Right cardiac atrium (tissue), 5 donors: ENCODE measurements around the gene FAM118B. TPM values are rescaled to one million over a fixed set of nuclear protein-coding genes. Genes with fewer than 3 reads are reported as not detected.

Experiments
- ATAC-seq, 2 donors: fragments of 200-7000 bp; cut with Tn5 transposase; one replicate each; pipeline versions ENCODE4 v1.8.0 to v1.9.1; 2020; ENCODE audit warnings: moderate library complexity in 2 of 2, mild to moderate bottlenecking in 1 of 2
- DNase-seq, 3 donors: peaks; one replicate each; pipeline ENCODE4 v3.0.0-alpha.2; 2020
- H3K27ac ChIP-seq: one replicate; pipeline ENCODE4 v1.5.1; 2013; ENCODE audit warnings: mild to moderate bottlenecking, low read length, control low read depth, moderate library complexity
- H3K27me3 ChIP-seq: one replicate; pipeline ENCODE4 v1.6.1; 2013; ENCODE audit not compliant: control insufficient read depth, insufficient read depth
- H3K4me1 ChIP-seq: one replicate; pipeline ENCODE4 v1.6.1; 2013; ENCODE audit warnings: low read length; ENCODE audit not compliant: control insufficient read depth, insufficient read depth
- H3K4me3 ChIP-seq: one replicate; pipeline ENCODE4 v1.5.1; 2013; ENCODE audit warnings: low read length, control low read depth
- H3K9me3 ChIP-seq: one replicate; pipeline ENCODE4 v1.6.1; 2013; ENCODE audit warnings: low read length; ENCODE audit not compliant: control insufficient read depth
- WGBS: extraction: QIAGEN DNeasy Blood & Tissue Kit; methylation state at CpG from one replicate; pipeline ENCODE4 v1.1.7; 2013; 5-methylcytosine and 5-hydroxymethylcytosine counted together
- intact Hi-C, 4 donors: fragments of 100-400 bp; cut with DNase I; formaldehyde crosslinking; loops; one replicate each; pipeline versions ENCODE4 v1.11.0 to v1.14.0; 2022 to 2023
- polyA plus RNA-seq: library from polyadenylated mRNA; stranded (reverse); fragments of 200-250 nt; gene quantifications from one replicate; pipeline ENCODE4 v1.2.3, GENCODE V29; 2013
- total RNA-seq, 4 donors: library from RNA; stranded (reverse); fragmentation: NEBNext Ultra II Directional; extraction: Animal tissue kit (Norgen Biotek cat#: 25700); gene quantifications; one replicate each; pipeline ENCODE4 v1.2.1, GENCODE V29; 2021
- donor health status: healthy with polysubstance abuse.
- donor health status: DM: no; HTN: yes; CAD: no.
- donor health status: DM: no; HTN: no; CAD: no.
- donor health status: DM: no; HTN: yes; CAD: no; lungs with severe emphysema.
- donor health status: DM: yes; HTN: yes; CAD: no.

Gene FAM118B
- total and polyA plus RNA-seq, 5 donors: 12.7 to 20.5 (median 16.5) TPM

DNA sequence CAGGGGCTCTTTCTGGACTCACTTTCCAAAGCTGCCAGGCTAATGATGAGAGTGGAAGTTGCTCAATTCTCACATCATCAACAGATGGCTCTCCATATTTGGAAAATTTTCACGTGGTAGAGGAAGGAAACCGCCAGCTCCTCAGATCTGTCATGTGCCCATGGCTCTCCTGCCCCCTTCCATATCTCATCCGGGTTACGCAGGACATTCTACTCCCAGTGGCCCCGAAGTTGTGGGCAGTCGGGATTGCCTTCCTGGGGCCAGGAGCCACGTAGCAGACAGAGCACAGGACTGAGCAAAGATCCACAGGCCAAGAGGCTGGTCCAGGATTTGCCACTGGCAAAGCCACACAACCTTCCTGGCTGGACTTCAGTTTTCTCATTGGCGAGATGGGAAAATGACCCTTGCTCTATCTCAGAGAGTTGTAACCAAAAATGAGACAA lies 39.0 kb upstream of the FAM118B start:
- H3K27ac ChIP-seq: no peak overlapping the region
- H3K27me3 ChIP-seq: no peaks in the 10 kb centered on the region
- intact Hi-C loops: no loop called here
- no peak for DNase-seq
- WGBS: 65% methylated on average over 8 of the region's 8 CpGs
- peaks cover 3% of the 10 kb centered on the region for H3K4me1 ChIP-seq
- ATAC-seq: no peak
- H3K4me3 ChIP-seq: no peak overlapping the region
- no peaks in the 10 kb centered on the region for H3K9me3 ChIP-seq

DNA sequence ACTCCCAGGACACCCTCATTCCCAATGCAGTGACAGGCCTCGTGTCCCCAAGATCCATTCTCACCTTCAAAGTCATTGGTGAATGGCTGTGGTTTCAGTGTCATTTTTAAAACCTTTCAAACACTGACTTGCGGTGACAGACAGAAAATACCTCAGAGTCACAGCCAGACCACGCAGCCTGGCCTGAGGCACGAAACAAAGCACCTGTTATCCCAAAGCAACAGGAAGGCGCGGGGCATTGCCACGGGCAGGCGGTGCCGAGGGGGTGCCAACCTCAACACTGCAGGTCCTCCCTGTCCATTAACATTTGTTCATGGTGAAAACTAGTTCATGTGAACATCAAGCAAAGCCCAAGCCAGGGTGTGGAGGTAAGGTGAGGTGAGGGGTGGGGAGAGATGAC lies 38.3 kb upstream of the FAM118B start:
- DNase-seq (no peak), ATAC-seq (no peak)
- 92% methylated on average over 9 of the region's 9 CpGs for WGBS
- Histone ChIP-seq H3K4me3 (no peak overlapping the region), H3K9me3 (no peaks in the 10 kb centered on the region), H3K27ac (no peak overlapping the region), H3K4me1 (peaks cover 3% of the 10 kb centered on the region), H3K27me3 (no peaks in the 10 kb centered on the region)
- intact Hi-C loops: no loop called here

DNA sequence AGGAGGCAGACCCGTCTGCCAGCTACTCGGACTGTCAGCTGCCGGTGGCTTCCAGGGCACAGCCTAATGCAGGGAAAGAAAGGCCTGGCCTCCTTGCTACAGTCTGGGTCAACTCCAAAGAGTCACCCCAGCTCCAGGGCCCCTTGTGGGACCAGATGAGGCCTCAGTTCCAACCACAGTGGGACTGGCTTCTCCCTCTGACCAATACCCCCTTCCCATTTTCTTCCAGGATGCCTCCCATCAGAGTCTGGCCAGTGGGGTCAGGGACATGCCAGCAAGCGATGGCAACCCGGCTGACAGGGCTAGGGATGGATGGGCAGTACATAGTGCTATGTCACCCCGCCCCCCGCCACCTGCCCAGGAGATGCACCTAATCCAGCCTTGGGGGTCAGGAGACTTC lies 36.8 kb upstream of the FAM118B start:
- Histone ChIP-seq H3K27ac (no peak overlapping the region), H3K9me3 (no peaks in the 10 kb centered on the region), H3K27me3 (no peaks in the 10 kb centered on the region), H3K4me3 (no peak overlapping the region), H3K4me1 (peaks cover 3% of the 10 kb centered on the region)
- 85% methylated on average over 7 of the region's 7 CpGs for WGBS
- DNase-seq: no peak
- intact Hi-C loops: no loop called here
- ATAC-seq: no peak

DNA sequence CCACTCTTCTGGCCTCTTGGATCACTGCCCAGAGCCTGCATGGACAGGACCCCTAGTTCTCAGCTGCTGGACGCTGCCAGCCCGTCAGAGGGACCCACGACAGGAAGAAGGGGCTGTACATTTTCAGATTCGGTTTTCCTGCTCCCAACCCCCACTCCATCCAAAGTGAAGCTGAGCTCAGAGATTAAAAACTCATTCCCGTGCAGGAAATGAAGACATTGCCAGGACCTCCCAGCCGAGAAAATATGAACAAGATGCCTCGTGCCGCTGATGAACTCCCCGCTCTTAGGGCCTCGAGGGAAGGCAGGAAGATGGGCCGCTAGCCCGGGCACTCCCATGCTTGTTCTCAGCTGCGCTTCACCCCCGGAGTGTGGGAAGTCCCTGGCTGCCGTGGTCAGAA lies 36.2 kb upstream of the FAM118B start:
- ATAC-seq (peak; percentile 70), DNase-seq (peak; percentile 36 to 69 (median 68))
- intact Hi-C loops: no loop called here
- peaks cover 3% of the 10 kb centered on the region for H3K4me1 ChIP-seq
- H3K4me3 ChIP-seq: no peak overlapping the region
- no peak overlapping the region for H3K27ac ChIP-seq
- 21% methylated on average over 15 of the region's 15 CpGs for WGBS
- H3K9me3 ChIP-seq: no peaks in the 10 kb centered on the region
- H3K27me3 ChIP-seq: no peaks in the 10 kb centered on the region

DNA sequence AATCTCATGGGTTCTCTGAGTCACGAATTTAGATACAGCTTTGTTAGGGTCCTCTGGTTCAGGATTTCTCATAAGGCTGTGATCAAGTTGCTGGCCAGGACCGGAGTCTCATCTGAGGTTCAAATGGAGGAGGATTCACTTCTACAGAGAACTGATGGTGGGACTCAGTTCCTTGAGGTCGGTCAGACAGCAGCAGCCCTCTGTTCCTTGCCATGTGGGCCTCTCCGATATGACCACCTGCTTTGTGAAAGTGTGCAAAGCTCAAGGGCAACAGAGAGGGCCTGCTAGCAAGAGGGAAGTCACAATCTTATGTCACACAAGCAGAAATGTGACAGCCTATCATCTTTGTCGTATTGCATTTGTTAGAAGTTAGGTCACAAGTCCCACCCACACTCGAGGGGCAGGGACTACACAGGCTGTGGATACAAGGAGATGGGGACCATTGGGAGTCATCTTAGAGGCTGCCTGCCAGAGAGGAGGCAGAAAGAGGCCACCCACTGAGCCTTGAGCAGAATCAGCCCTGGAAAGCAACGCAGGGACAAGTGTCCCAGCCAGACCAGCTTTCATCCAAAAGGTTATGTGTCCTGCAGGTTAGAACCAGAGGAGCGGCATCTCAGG lies 34.6 kb upstream of the FAM118B start:
- no peaks in the 10 kb centered on the region for H3K27me3 ChIP-seq
- DNase-seq (no peak), ATAC-seq (no peak)
- no peak overlapping the region for H3K27ac ChIP-seq
- no peak overlapping the region for H3K4me3 ChIP-seq
- 81% methylated on average over 8 of the region's 8 CpGs for WGBS
- no peaks in the 10 kb centered on the region for H3K9me3 ChIP-seq
- H3K4me1 ChIP-seq: peaks cover 3% of the 10 kb centered on the region
- intact Hi-C loops: no loop called here

DNA sequence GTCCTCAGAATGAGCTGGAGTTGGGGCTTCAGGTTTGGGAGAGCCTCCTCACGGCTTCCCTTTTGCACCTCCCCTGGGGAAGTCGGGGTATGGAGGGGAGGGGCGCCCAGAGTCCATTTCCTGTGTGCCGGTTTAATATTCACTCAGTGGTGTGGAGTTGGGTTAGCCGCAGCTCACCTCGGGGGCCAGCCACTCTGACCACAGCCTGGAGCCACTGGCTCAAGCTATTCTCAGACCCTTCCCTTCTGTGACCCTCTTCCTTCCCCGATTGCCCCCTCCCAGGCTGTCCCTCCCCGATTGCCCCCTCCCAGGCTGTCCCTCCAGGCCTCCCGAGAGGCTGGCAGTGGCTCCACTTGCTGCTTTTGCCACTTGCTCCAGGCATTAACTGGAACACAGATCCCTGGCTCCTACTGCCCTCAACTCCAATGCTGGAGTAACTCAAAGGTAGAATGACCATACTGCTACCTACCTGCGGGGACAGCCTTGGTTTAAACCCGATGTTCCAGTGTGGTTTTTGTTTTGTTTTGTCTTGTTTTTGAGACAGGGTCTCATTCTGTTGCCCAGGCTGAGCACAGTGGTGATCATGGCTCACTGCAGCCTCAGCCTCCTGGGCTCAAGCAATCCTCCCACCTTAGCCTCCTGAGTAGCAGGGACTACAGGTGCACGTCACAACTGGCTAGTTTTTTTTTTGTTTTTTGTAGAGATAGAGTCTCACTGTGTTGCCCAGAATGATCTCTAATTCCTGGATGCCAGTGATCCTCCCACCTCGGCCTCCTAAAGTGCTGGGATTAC lies 29.4 kb upstream of the FAM118B start:
- H3K4me1 ChIP-seq: no peaks in the 10 kb centered on the region
- no peak overlapping the region for H3K4me3 ChIP-seq
- no peaks in the 10 kb centered on the region for H3K9me3 ChIP-seq
- H3K27me3 ChIP-seq: no peaks in the 10 kb centered on the region
- intact Hi-C loops: loop anchor here in 1 of 4 donors (10.0 kb wide), 1 partner anchor 237 kb away; the partner anchor contains the start of gene VSIG10L2
- WGBS: 68% methylated on average over 13 of the region's 13 CpGs
- H3K27ac ChIP-seq: no peak overlapping the region
- ATAC-seq (no peak), DNase-seq (no peak)

DNA sequence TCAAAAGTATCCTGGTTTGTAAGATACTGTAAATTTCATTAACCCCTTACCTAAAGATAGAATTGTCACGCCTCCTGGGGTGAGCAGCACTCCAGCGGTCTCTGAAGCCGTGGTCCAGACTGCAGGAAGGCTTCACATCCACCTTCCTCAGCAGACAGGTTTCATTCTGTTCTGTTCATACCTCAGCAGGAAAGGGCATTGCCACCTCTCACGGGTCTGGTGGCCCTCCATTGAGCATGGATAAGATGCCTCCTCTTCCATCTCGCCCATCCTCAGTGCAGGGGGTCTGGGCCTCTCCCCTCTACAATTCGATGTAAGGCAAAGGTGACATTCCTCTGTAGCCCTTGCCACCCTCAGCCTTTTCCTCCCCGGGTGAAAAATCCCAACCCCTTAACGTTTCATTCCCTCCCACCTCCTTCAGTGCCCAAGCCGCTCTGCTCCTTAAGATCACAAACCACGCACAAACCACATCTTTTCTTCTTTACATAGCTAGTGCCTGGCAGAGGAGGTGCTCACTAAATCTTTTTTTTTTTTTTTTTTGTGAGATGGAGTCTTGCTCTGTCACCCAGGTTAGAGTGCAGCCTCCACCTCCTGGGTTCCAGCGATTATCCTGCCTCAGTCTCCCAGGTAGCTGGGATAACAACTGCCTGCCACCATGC lies 28.7 kb upstream of the FAM118B start:
- Histone ChIP-seq H3K9me3 (no peaks in the 10 kb centered on the region), H3K27ac (no peak overlapping the region), H3K4me3 (no peak overlapping the region), H3K27me3 (no peaks in the 10 kb centered on the region), H3K4me1 (no peaks in the 10 kb centered on the region)
- intact Hi-C loops: loop anchor here in 1 of 4 donors (10.0 kb wide), 1 partner anchor 238 kb away; the partner anchor contains the start of gene VSIG10L2
- ATAC-seq (no peak), DNase-seq (no peak)
- WGBS: 88% methylated on average over 11 of the region's 11 CpGs

DNA sequence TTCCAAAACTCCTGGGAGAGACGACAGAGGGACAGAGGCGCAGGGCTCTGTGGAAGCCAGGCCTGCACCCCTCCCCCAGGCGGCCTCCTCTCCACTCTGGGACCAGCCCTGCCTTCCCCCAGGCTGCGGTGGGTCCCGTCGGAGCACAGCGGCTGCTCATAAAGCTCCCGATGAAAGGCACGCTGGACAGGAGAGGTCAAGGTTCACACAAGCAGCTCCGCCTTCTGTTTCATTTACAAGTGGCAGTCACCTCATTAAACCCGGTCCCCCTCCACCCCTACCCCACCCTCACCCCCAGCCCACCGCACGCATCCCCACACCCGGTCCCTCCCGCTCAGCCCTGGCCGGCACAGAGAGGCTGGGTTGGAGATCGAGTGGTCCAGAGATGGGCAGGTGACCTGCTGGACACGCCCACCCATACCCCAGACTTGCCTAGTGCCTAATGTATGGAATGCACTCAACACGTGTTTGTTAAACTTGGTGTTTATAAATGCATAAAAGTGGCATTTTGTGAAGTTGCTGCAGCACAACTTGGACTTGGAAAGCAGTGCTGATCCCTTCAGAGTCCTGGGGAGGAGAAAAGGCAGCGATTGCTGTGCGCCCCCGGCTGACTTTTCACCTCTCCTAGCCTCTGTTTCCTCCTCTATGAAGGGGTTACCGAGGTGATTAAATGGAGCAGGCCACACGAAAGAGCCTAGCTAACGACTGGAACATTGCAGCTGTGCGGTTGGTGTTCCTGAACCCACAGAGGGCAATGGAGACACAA lies 26.1 kb upstream of the FAM118B start:
- no peaks in the 10 kb centered on the region for H3K9me3 ChIP-seq
- no peaks in the 10 kb centered on the region for H3K4me1 ChIP-seq
- H3K4me3 ChIP-seq: no peak overlapping the region
- intact Hi-C loops: loop anchor here in 1 of 4 donors (10.0 kb wide), 1 partner anchor 241 kb away; the partner anchor contains the start of gene VSIG10L2
- no peak for ATAC-seq
- H3K27ac ChIP-seq: no peak overlapping the region
- WGBS: 87% methylated on average over 26 of the region's 26 CpGs
- H3K27me3 ChIP-seq: no peaks in the 10 kb centered on the region
- DNase-seq: no peak

DNA sequence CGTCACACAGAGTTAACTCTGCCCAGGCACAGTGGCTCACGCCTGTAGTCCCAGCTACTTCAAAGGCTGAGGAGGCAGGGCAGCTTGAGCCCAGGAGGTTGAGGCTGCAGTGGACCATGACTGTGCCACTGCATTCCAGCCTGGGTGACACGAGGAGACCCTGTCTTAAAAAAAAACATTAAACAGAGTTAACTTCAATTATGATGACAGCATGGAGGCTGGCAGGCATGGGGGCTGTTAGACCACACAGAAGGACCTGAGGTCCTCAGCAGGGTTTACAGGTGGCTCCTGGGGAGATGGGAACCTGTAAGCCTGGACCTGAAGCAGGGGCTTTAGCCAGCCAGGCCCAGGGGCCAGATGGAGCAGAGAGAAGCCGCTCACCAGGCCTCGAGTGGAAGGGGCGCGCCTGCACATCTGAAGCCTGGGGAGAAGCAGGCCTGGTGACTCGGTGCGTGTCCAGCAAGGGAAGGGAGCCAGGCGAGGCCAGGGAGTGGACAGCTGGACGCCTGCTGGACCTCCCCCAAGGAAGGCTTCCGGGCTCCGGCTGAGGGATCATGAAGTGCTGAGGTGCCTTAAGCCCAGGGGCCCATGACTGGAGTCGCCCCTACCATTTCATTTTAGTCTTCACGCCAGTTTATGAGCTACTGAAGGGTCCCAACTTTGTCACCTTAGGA lies 25.4 kb upstream of the FAM118B start:
- intact Hi-C loops: loop anchor here in 1 of 4 donors (10.0 kb wide), 1 partner anchor 241 kb away; the partner anchor contains the start of gene VSIG10L2
- Histone ChIP-seq H3K27ac (no peak overlapping the region), H3K4me3 (no peak overlapping the region), H3K9me3 (no peaks in the 10 kb centered on the region), H3K4me1 (no peaks in the 10 kb centered on the region), H3K27me3 (no peaks in the 10 kb centered on the region)
- DNase-seq: peak; percentile 75 to 90 (median 89)
- peak; percentile 55 to 62 for ATAC-seq
- 62% methylated on average over 15 of the region's 15 CpGs for WGBS
